Effector memory CD8-positive, alpha-beta T cell (primary cell): ENCODE results near the gene B4GALT7.

Source experiments
- ATAC-seq: fragments of 150-1000 bp; cut with Tn5 transposase; replicated peaks from 2 replicates; pipeline ENCODE4 v1.10.0; 2021; ENCODE audit warnings: mild to moderate bottlenecking, moderate library complexity
- DNase-seq, 3 experiments: peaks; one replicate each; pipeline ENCODE4 v3.0.0; 2021
- H3K27ac Mint-ChIP-seq, 2 donors: one replicate each; pipeline ENCODE4 v1.8.0; 2022; ENCODE audit warnings: mild to moderate bottlenecking in 2 of 2, mixed read lengths in 2 of 2, moderate library complexity in 2 of 2
- H3K27me3 Mint-ChIP-seq, 2 donors: one replicate each; pipeline ENCODE4 v1.8.0; 2022; ENCODE audit warnings: mixed read lengths in 2 of 2
- H3K36me3 Mint-ChIP-seq: one replicate; pipeline ENCODE4 v1.8.0; 2022; ENCODE audit warnings: mild to moderate bottlenecking, moderate library complexity, mixed read lengths; ENCODE audit not compliant: insufficient read depth
- H3K4me1 Mint-ChIP-seq, 2 donors: one replicate each; pipeline ENCODE4 v1.8.0; 2022; ENCODE audit warnings: low read depth in 2 of 2, mixed read lengths in 2 of 2
- H3K4me3 Mint-ChIP-seq, 2 donors: one replicate each; pipeline ENCODE4 v1.8.0; 2022; ENCODE audit warnings: mild to moderate bottlenecking in 2 of 2, mixed read lengths in 2 of 2, moderate library complexity in 2 of 2
- H3K9me3 Mint-ChIP-seq, 2 donors: one replicate each; pipeline ENCODE4 v1.8.0; 2022; ENCODE audit warnings: mixed read lengths in 2 of 2

Gene B4GALT7

DNA sequence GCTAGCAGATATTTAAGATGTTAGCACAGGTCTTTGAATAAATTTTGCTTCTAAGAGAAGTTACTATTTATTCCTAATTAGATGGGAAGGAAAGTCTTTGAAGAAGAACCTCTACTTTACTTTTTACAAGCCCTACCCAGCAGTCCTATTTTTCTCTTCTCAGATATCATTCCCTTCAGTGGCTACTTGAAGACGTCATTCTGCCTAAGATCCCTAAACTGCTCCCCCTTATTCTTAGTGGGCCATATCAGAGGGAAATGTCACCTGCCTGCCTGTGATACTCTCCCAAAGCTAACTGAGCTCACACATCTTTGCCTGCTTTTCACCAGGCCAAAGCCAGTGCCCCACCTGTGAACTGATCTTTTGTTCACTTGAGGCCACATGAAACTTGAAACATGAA lies 24.4 kb upstream of the B4GALT7 start:
- DNase-seq (no peak), ATAC-seq (no peak)
- Mint-ChIP-seq H3K4me3 (no peak overlapping the region), H3K36me3 (peaks cover 7% of the 10 kb centered on the region), H3K9me3 (no peaks in the 10 kb centered on the region), H3K27ac (no peak overlapping the region), H3K27me3 (peaks cover 0 to 5% of the 10 kb centered on the region in 2 donors), H3K4me1 (no peaks in the 10 kb centered on the region)

DNA sequence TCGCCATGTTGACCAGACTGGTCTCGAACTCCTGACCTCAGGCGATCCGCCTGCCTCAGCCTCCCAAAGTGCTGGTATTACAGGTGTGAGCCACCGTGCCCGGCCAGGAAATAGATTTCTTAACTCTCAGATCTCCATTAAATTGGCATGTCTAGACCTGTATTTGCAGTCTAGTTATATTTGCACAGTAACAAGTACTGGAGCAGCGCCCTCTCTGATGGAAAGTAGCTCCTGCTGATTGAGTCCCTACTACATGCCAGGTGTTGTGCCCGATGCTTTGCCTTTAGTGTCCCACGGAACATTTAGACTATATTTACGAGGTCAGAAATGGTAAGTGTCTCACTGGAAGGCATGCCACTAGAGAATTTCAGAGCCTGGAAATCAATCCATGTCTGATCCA lies 23.8 kb upstream of the B4GALT7 start:
- ATAC-seq (no peak), DNase-seq (no peak)

DNA sequence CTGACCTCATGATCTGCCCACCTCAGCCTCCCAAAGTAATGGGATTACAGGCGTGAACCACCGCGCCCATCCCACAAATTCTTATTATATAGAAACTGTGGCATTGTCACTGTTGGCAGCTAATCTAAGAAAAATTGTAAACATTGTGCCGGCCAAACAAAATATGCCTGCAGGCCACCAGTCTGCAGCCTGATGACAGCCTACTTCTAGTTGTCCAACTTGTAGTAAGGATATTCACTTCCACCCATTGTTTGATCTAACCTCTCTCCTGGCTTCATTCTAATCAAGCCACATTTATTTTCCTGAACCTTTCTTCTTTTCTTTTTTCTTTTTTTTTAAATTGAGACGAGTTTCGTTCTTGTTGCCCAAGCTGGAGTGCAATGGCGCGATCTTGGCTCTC lies 21.6 kb upstream of the B4GALT7 start:
- DNase-seq (no peak), ATAC-seq (no peak)
- Mint-ChIP-seq H3K36me3 (peaks cover 9% of the 10 kb centered on the region), H3K27ac (no peak overlapping the region), H3K4me3 (no peak overlapping the region), H3K9me3 (no peaks in the 10 kb centered on the region), H3K4me1 (no peaks in the 10 kb centered on the region), H3K27me3 (peaks cover 0 to 5% of the 10 kb centered on the region in 2 donors)

More for the DNA sequence above, 23.8 kb upstream of the B4GALT7 start:
- Mint-ChIP-seq H3K36me3 (peaks cover 4% of the 10 kb centered on the region), H3K27me3 (peaks cover 0 to 5% of the 10 kb centered on the region in 2 donors), H3K27ac (no peak overlapping the region), H3K4me1 (no peaks in the 10 kb centered on the region), H3K4me3 (no peak overlapping the region), H3K9me3 (no peaks in the 10 kb centered on the region)

GRCh38 chr5:177588413-177588909 lies 11.5 kb upstream of the B4GALT7 start:
- H3K27ac Mint-ChIP-seq: no peak overlapping the region
- ATAC-seq: no peak
- H3K4me1 Mint-ChIP-seq: peaks cover 6 to 12% of the 10 kb centered on the region in 2 donors
- no peak overlapping the region for H3K4me3 Mint-ChIP-seq
- no peaks in the 10 kb centered on the region for H3K9me3 Mint-ChIP-seq
- H3K27me3 Mint-ChIP-seq: peaks cover 35 to 53% of the 10 kb centered on the region in 2 donors
- H3K36me3 Mint-ChIP-seq: peaks cover 10% of the 10 kb centered on the region
- DNase-seq: no peak

- DNase-seq (no peak), ATAC-seq (no peak)
- no peaks in the 10 kb centered on the region for H3K9me3 Mint-ChIP-seq
- H3K27me3 Mint-ChIP-seq: peaks cover 17 to 40% of the 10 kb centered on the region in 2 donors
- H3K27ac Mint-ChIP-seq: no peak overlapping the region
- peaks cover 8 to 14% of the 10 kb centered on the region in 2 donors for H3K4me1 Mint-ChIP-seq
- peaks cover 28% of the 10 kb centered on the region for H3K36me3 Mint-ChIP-seq
- H3K4me3 Mint-ChIP-seq: no peak overlapping the region
Measured at GRCh38 chr5:177590406-177590805, 9.5 kb upstream of the B4GALT7 start.

DNA sequence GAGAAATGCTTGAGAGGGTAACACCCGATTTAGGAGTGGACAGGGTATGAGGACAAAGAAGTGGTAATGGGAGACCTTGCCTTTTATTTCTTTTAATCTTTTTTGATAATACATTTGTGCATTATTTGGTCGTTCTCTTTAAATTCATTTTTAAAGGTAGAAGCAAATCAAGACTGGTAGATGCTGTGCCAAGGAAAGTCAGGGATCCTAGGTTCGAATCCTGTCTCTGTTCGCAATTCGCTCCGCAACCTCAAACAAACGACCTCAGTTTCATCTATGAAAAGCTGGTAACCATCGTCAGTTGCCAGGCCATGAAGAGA lies 8.3 kb upstream of the B4GALT7 start:
- Mint-ChIP-seq H3K36me3 (peaks cover 33% of the 10 kb centered on the region), H3K9me3 (no peaks in the 10 kb centered on the region), H3K4me3 (peak overlapping the region; percentile 92 to 93), H3K27me3 (peaks cover 12 to 33% of the 10 kb centered on the region in 2 donors), H3K4me1 (peaks cover 8 to 14% of the 10 kb centered on the region in 2 donors), H3K27ac (peak overlapping the region; percentile 86 to 94)
- ATAC-seq (no peak), DNase-seq (no peak)

DNA sequence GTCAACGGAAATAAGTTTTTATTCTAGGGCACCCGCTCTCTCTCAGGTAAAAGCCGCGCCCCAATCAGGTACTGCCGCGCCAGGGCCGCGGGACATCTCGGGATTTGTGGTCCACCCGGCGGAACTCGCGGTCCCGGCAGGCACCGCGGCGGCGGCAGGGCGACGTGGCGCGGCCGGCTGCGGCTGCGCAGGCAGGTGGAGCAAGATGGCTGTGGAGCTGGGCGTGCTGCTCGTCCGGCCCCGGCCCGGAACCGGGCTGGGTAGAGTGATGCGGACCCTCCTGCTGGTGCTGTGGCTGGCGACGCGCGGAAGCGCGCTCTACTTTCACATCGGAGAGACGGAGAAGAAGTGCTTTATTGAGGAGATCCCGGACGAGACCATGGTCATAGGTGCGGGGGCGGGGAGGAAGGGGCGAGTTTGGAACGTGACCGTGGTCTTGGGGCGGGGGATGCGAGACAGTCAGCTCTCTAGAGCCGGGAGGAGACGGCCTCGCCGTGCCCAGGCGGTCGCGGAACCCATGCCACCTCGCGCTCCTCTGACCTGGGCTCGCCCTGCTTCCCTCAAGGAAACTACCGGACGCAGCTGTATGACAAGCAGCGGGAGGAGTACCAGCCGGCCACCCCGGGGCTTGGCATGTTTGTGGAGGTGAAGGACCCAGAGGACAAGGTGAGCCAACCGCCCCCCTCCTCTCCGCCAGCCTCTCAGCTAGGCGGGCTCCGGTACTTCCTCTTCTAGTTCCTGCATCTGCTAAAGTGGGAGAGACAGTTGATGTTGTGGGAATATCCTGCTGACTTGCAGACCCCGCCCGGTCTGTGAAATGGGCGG lies 7.7 kb upstream of the B4GALT7 start, which contains the start of gene TMED9:
TMED9 (plus strand) TSS at position 194 of the 825 bp plus-strand sequence; CDS start at position 206, 12 bp downstream.
- ATAC-seq (peak; percentile 97), DNase-seq (peak; percentile 79 to 86 (median 81))
- H3K27me3 Mint-ChIP-seq: peaks cover 12 to 33% of the 10 kb centered on the region in 2 donors
- H3K27ac Mint-ChIP-seq: peak within 1 kb of the TSS; percentile 86 to 94
- peaks cover 8 to 14% of the 10 kb centered on the region in 2 donors for H3K4me1 Mint-ChIP-seq
- no peaks in the 10 kb centered on the region for H3K9me3 Mint-ChIP-seq
- H3K4me3 Mint-ChIP-seq: peak within 1 kb of the TSS; percentile 92 to 93
- peaks cover 33% of the 10 kb centered on the region for H3K36me3 Mint-ChIP-seq

- H3K4me1 Mint-ChIP-seq: peaks cover 8 to 14% of the 10 kb centered on the region in 2 donors
- peaks cover 35% of the 10 kb centered on the region for H3K36me3 Mint-ChIP-seq
- peak overlapping the region; percentile 86 to 94 for H3K27ac Mint-ChIP-seq
Measured at GRCh38 chr5:177592905-177593304, 7.0 kb upstream of the B4GALT7 start.

GRCh38 chr5:177593511-177593910 lies 6.4 kb upstream of the B4GALT7 start:
- ATAC-seq: no peak
- no peaks in the 10 kb centered on the region for H3K9me3 Mint-ChIP-seq
- peaks cover 12 to 23% of the 10 kb centered on the region in 2 donors for H3K27me3 Mint-ChIP-seq
- H3K36me3 Mint-ChIP-seq: peaks cover 38% of the 10 kb centered on the region
- peak overlapping the region; percentile 92 to 93 for H3K4me3 Mint-ChIP-seq
- H3K4me1 Mint-ChIP-seq: peaks cover 10 to 16% of the 10 kb centered on the region in 2 donors
- peak overlapping the region in 1 of 2 donors; percentile 94 for H3K27ac Mint-ChIP-seq
- DNase-seq: no peak

More at GRCh38 chr5:177592905-177593304, 7.0 kb upstream of the B4GALT7 start:
- peaks cover 12 to 30% of the 10 kb centered on the region in 2 donors for H3K27me3 Mint-ChIP-seq
- ATAC-seq: no peak
- H3K9me3 Mint-ChIP-seq: no peaks in the 10 kb centered on the region
- H3K4me3 Mint-ChIP-seq: peak overlapping the region; percentile 92 to 93
- DNase-seq: no peak

- Mint-ChIP-seq H3K9me3 (no peaks in the 10 kb centered on the region), H3K27ac (no peak overlapping the region), H3K4me1 (peaks cover 11 to 22% of the 10 kb centered on the region in 2 donors), H3K27me3 (peaks cover 12 to 18% of the 10 kb centered on the region in 2 donors), H3K36me3 (peaks cover 39% of the 10 kb centered on the region), H3K4me3 (no peak overlapping the region)
- ATAC-seq (no peak), DNase-seq (no peak)
Measured at GRCh38 chr5:177594071-177594470, 5.9 kb upstream of the B4GALT7 start.

DNA sequence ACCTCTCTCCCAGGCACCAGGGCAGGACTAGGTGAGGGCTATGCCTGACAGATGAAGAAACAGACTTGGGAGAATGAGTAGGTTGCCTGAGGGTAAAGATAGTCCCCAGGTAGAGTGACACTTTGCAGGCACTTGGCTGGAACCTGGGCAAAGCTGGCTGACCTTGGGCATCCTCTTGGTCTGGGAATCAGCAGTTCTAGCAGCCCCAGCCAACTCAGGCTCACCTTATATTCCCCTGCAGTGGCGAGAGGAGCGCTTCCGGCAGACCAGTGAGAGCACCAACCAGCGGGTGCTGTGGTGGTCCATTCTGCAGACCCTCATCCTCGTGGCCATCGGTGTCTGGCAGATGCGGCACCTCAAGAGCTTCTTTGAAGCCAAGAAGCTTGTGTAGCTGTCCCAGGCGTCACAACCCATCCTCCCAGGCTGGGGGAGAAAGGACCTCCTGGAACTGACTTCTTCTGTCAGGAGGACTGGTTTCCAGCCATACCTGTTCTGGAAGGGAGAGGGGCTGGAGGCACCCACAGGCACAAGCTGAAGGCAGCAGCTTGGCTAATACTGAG lies 4.8 kb upstream of the B4GALT7 start:
- Mint-ChIP-seq H3K9me3 (no peaks in the 10 kb centered on the region), H3K27ac (no peak overlapping the region), H3K4me3 (peak overlapping the region in 1 of 2 donors; percentile 27), H3K36me3 (peaks cover 39% of the 10 kb centered on the region), H3K27me3 (peaks cover 6 to 8% of the 10 kb centered on the region in 2 donors), H3K4me1 (peaks cover 13 to 23% of the 10 kb centered on the region in 2 donors)
- DNase-seq (no peak), ATAC-seq (no peak)

- Mint-ChIP-seq H3K9me3 (no peaks in the 10 kb centered on the region), H3K4me1 (peaks cover 20 to 32% of the 10 kb centered on the region in 2 donors), H3K36me3 (peaks cover 39% of the 10 kb centered on the region), H3K27me3 (no peaks in the 10 kb centered on the region), H3K27ac (no peak overlapping the region), H3K4me3 (no peak overlapping the region)
- no peak for ATAC-seq
- DNase-seq: no peak
Measured at GRCh38 chr5:177595991-177596774, 3.7 kb upstream of the B4GALT7 start.

DNA sequence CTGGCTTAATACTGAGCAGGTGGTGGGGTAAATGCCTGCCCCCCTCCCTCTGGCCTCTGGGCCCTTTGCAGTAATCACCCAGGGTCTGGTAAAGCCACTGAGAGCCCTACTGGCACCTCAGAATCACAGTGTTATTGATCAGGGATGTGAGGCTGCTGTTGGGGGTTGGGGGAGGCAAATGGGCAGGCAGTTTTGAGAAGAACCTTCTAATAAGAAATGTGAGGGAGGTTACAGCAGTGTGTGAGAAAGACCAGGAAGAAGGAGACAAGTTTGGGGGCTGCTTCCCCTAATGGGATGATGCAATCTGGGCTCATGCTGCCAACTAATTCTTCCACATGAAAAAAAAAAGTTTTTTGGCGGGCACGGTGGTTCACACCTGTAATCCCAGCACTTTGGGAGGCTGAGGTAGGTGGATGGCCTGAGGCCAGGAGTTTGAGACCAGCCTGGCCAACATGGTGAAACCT lies 3.1 kb upstream of the B4GALT7 start:
- Mint-ChIP-seq H3K27ac (no peak overlapping the region), H3K4me1 (peaks cover 18 to 27% of the 10 kb centered on the region in 2 donors), H3K36me3 (peaks cover 37% of the 10 kb centered on the region), H3K27me3 (no peaks in the 10 kb centered on the region), H3K4me3 (no peak overlapping the region), H3K9me3 (no peaks in the 10 kb centered on the region)
- DNase-seq (no peak), ATAC-seq (no peak)
